Breast epithelium (tissue), 3 donors: ENCODE measurements around the gene SIRT7.

Experiments used
- POLR2AphosphoS5 ChIP-seq, 3 donors: sonication (generic); formaldehyde crosslinking; IDR thresholded peaks; one replicate each; pipeline ENCODE4 v1.6.1; 2017; ENCODE audit warnings: antibody characterized with exemption in 3 of 3
- TF ChIP-seq, protein P1 (sequence below), 3 donors: fragments of 450-650 bp; IDR thresholded peaks; one replicate each; pipeline ENCODE4 v1.5.1; 2016 to 2017; ENCODE audit warnings: antibody characterized with exemption in 3 of 3, mild to moderate bottlenecking in 3 of 3, moderate library complexity in 3 of 3

DNA sequence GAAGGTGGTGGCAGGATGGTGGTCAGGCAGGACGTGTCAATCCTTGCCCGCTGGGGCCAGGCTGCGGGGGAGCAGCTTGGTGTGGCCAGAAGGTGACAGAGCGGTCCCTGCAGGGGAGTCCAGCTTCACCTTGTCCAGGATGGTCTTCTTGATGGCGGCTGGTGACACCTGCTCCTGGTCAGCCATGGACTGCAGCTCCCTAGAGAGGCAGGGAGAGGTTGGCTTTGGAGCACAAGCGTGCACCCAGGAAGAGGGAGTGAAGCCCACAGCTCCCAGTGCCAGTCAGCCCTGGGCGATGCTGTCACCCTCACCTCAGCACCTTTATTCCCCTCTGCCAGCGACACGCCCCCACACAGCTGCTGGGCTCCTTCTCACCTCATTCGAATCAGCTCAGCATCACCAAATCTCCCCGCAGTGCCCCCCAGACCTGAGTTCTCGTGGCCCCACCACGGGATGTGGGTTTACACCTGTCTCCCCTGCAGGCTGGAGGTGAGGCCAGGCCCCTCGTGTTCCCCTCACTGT, 15.3 kb upstream of the SIRT7 start:
- TF ChIP-seq, protein P1, sequence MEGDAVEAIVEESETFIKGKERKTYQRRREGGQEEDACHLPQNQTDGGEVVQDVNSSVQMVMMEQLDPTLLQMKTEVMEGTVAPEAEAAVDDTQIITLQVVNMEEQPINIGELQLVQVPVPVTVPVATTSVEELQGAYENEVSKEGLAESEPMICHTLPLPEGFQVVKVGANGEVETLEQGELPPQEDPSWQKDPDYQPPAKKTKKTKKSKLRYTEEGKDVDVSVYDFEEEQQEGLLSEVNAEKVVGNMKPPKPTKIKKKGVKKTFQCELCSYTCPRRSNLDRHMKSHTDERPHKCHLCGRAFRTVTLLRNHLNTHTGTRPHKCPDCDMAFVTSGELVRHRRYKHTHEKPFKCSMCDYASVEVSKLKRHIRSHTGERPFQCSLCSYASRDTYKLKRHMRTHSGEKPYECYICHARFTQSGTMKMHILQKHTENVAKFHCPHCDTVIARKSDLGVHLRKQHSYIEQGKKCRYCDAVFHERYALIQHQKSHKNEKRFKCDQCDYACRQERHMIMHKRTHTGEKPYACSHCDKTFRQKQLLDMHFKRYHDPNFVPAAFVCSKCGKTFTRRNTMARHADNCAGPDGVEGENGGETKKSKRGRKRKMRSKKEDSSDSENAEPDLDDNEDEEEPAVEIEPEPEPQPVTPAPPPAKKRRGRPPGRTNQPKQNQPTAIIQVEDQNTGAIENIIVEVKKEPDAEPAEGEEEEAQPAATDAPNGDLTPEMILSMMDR (IDR thresholded peaks at IDR 0.05): no peak
- no peak for TF ChIP-seq POLR2AphosphoS5 (IDR thresholded peaks at IDR 0.05)
